CD4-positive, alpha-beta T cell treated with Interleukin-2 at 100 ng/mL for 4 hours (primary cell): Measurements from ENCODE around the gene PRCD.
"Not testable (repeated sequence)": the region's sequence is repeated elsewhere in the genome, so short reads cannot be mapped to it uniquely, and the experiment has no call there.

Experiments used
- DNase-seq: peaks from one replicate; pipeline ENCODE4 v3.0.0-alpha.2; 2020; ENCODE audit warnings: low spot score

Gene PRCD

GRCh38 chr17:76504117-76504516 is 35.7 kb upstream of the PRCD start:
- no peak for DNase-seq

DNA sequence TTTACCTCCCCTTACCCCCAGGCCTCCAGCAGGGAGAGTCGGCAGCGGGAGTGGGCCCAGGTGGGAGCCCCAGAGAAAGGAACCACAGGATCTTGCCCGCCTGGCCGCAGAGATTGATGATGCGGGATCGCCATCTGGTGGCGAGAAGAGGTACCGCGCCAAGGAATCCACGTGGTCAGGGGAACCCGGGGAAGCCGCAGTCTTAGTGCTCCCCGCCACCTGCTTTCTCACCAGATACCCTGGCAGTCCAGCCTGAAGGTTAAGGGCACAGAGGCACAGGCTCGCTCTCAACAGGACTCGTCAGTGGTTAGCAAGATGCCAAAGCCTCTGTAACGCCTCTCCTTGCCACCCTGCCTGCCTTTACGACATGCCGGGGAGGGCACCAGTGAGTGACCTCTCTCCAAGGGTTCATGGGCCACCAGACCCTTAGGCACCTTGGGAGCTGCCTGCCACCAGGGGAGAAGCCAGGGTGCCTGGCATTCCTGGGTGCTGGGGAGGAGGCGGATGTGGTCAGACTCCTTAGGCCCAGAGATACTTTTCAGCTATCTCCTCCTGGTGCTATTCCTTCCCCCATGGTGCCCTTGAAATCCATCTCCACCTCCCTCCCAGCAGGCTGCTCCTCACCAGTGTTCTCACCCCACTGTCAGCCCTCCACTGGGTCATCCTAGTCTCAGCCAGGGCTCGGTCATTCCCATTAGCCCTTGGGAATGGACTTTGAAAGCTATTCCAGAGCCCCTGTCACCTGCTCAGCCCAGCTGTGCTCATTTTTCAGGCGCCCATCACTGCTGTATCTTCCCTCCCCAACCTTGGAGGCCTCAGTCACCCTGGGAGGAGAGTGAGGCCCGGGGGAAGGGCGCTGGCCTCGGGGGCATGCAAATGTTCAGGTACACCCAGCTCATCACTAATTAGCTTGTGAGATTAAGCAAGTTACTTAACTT is 33.2 kb upstream of the PRCD start:
- peak; percentile 92 for DNase-seq

DNA sequence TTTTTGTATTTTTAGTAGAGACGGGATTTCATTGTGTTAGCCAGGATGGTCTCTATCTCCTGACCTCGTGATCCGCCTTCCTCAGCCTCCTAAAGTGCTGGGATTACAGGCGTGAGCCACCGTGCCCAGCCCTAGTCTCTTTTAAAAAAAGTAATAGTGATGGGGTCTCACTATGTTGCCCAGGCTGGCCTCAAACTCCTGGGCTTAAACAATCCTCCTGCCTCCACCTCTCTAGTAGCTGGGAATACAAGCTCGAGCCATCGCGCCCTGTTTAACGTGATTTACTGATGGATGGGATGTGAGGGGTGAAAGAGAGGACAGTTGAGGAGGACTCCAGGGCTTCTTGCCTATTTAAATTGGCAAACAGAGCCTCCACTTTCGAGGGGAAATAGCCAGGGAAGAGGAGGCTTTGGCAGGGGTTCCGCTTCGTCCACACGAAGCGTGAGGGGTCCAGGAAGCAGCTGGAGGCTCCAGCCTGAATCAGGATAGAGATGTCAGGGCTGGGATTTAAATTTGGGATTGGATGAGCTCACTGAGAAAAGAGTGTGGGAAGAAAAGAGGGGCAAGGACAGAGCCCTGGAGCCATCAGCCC is 31.3 kb upstream of the PRCD start:
- DNase-seq, result not testable (repeated sequence)

DNA sequence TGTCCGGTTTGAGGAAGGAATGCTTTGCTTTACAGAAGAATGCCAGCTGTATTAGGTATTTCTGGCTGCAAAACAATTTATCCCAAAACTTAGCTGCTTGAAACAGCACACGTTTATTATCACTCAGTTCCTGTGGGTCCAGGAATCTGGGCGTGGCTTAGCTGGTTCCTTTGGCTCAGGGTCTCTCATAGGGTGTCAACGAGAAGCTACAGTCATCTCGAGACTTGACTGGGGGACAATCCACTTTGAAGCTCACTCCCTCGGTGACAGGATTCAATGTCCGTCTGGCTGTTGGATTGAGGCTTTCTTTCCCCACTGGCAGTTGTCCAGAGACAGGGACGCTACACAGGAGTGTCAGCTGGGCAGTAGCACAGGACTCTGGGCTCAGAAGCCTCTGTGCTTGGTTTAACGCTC is 29.0 kb upstream of the PRCD start:
- DNase-seq, result no peak

- no peak for DNase-seq
These were observed 28.0 kb upstream of the PRCD start for GRCh38 chr17:76511668-76512365.

- no peak for DNase-seq
These were observed 27.2 kb upstream of the PRCD start for GRCh38 chr17:76512366-76513305.

GRCh38 chr17:76513306-76513692 is 26.5 kb upstream of the PRCD start:
- no peak for DNase-seq

GRCh38 chr17:76514355-76514754 is 25.5 kb upstream of the PRCD start:
- not testable (repeated sequence) for DNase-seq

DNA sequence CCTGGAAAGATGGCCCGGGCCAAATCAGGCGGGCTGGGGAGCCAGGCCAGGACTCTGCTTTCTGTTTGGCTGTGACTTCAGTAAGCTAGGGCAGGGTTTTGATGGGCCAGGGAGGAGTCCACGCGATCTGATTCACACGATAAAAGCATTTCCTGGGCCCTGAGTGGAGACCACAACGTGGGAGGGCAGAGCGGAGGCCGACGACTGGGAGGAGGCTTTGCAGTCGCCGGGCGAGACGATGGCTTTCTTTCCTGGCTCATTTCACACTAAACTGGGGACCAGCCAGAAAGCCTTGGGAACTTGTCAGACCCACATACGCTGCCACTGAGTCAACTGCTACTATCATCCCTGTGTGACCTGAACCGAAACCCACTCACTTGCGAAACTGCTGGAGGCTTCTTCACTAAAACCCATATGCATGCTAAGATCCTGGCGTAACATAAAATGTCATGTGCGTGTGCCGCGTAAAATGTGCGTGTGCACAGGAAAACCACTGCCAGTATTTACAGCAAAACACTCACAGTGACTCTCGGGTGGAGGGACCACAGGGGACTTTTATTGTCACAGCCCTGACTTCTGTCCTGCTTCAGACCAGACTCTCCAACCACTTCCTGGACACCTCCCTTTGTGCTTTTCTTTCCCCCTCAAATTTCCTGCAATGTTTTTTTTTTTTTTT is 24.4 kb upstream of the PRCD start:
- DNase-seq, result peak; percentile 91

GRCh38 chr17:76517638-76518038 is 22.2 kb upstream of the PRCD start:
- no peak for DNase-seq

GRCh38 chr17:76519048-76519966 is 20.5 kb upstream of the PRCD start:
- DNase-seq, result no peak

- DNase-seq, result no peak
These were observed 18.6 kb upstream of the PRCD start for GRCh38 chr17:76521262-76521661.

DNA sequence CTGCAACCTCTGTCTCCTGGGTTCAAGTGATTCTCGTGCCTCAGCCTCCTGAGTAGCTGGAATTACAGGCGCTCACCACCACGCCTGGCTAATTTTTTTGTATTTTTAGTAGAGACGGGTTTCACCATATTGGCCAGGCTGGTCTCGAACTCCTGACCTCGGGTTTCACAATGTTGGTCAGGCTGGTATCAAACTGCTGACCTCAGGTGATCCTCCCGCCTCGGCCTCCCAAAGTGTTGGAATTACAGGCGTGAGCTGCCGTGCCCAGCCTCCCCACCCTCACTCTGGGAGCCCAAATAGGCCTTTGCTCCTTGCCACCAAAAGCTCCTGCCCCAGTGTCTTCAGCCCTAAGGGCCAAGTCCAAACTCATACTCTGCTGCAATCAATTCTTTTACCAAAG is 18.2 kb upstream of the PRCD start:
- DNase-seq, result not testable (repeated sequence)

GRCh38 chr17:76523084-76524037 is 16.5 kb upstream of the PRCD start:
- peak; percentile 83 for DNase-seq

DNA sequence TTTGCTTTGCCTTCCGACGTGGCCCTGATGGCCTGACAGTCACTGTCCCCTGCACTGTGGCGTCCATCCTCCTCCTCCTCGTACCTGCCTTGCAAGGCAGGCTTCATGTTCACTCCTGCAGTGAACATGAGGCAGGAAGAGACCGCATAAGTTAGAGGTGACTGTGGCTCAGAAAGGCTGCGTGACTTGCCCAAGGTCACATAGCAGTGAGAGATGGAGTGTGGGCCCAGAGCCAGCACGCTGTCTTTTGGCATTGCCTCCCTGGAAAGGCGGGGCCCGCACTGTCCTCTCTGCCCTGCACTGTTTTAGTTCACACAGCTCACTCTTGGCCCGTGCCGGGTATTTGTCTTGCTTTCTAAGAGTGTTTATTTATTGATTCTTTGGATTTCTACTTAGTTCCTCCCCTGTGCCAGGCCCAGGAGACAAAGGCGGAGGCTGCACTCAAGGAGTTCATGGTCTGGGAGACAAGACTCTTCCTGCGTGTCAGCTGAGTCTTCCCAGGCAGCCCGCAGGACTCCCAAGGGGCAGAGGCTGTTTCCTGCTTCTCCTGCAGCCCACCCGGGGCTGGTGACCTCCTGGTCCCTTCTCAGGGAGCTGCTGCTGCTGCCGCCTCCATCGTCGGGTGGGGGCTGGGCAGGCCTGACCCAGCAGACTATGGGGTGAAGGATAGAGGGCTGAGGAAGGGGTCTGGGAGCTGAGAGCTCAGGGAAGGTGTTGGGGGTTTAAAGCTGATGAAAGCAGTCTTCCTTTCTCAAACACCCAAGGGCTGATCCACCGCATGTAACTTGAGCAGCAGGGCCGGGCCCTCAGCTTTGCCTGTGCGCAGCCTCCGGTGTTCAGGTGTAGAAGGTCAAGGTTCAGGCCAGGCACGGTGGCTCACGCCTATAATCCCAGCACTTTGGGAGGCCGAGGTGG is 15.0 kb upstream of the PRCD start:
- no peak for DNase-seq

DNA sequence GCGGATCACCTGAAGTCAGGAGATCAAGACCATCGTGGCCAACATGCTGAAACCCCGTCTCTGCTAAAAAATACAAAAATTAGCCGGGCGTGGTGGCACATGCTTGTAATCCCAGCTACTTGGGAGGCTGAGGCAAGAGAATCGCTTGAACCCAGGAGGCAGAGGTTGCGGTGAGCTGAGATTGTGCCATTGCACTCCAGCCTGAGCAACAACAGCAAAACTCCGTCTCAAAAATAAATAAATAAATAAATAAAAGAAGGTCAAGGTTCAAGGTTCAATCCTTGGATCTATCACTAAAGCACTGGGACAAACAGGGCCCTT is 14.4 kb upstream of the PRCD start:
- not testable (repeated sequence) for DNase-seq

DNA sequence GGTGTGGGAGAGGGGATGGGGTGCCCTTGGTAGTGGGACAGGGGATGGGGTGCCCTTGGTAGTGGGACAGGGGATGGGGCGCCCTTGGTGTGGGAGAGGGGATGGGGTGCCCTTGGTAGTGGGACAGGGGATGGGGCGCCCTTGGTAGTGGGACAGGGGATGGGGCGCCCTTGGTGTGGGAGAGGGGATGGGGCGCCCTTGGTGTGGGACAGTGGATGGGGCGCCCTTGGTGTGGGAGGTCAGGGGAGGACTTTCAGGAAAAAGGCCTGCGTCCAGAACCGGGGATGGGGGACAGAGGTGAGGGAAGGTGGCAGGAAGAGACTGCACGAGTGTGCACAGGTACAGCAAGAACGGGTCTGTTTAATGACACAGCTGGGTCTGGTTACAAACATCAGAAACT is 12.8 kb upstream of the PRCD start:
- not testable (repeated sequence) for DNase-seq
